Measurements from ENCODE around the gene TCF25. TPM values are rescaled to one million over a fixed set of nuclear protein-coding genes. Genes with fewer than 3 reads are reported as not detected.

Gene TCF25
- total RNA-seq, 4 donors from 2014 or later, result 132 to 197 (median 147) TPM

- 88 to 96% methylated on average over 10 of the region's 11 CpGs for WGBS, 2 donors
- intact Hi-C loops (cut with DNase I; ENCODE audit: low total_unique reads), result no loop called here
- no peak for DNase-seq (ENCODE audit: low spot score in 2 of 2)
- H3K4me3 ChIP-seq (ENCODE audit: low read depth, poor library complexity, severe bottlenecking), result no peak overlapping the region
- no peak for TF ChIP-seq CTCF (IDR thresholded peaks at IDR 0.05)
Observed at GRCh38 chr16:89953671-89954406, 80.4 kb downstream of the TCF25 start.

- WGBS, 2 donors, result 92 to 95% methylated on average over 15 of the region's 15 CpGs
Observed at GRCh38 chr16:89954462-89954861, 81.1 kb downstream of the TCF25 start.

GRCh38 chr16:89955001-89955685 lies 81.8 kb downstream of the TCF25 start:
- WGBS, 2 donors, result 95 to 97% methylated on average over 15 of the region's 15 CpGs
- no peak overlapping the region for H3K4me3 ChIP-seq (ENCODE audit: low read depth, poor library complexity, severe bottlenecking)
- TF ChIP-seq POLR2A (IDR thresholded peaks at IDR 0.05) (no peak), CTCF (IDR thresholded peaks at IDR 0.05) (no peak)
- intact Hi-C loops (cut with DNase I; ENCODE audit: low total_unique reads), result no loop called here
- no peak for DNase-seq (ENCODE audit: low spot score in 2 of 2)

More at GRCh38 chr16:89954462-89954861, 81.1 kb downstream of the TCF25 start:
- DNase-seq (ENCODE audit: low spot score in 2 of 2), result no peak
- TF ChIP-seq POLR2A (IDR thresholded peaks at IDR 0.05) (no peak), CTCF (IDR thresholded peaks at IDR 0.05) (no peak)
- intact Hi-C loops (cut with DNase I; ENCODE audit: low total_unique reads), result no loop called here
- H3K4me3 ChIP-seq (ENCODE audit: low read depth, poor library complexity, severe bottlenecking), result no peak overlapping the region

- H3K4me3 ChIP-seq (ENCODE audit: low read depth, poor library complexity, severe bottlenecking), result no peak overlapping the region
- 91 to 92% methylated on average over 14 to 15 of the region's 15 CpGs for WGBS, 2 donors
- TF ChIP-seq CTCF (IDR thresholded peaks at IDR 0.05), result no peak
- no peak for TF ChIP-seq POLR2A (IDR thresholded peaks at IDR 0.05)
- intact Hi-C loops (cut with DNase I; ENCODE audit: low total_unique reads), result no loop called here
- DNase-seq (ENCODE audit: low spot score in 2 of 2), result no peak
Observed at GRCh38 chr16:89956505-89957215, 83.3 kb downstream of the TCF25 start.

GRCh38 chr16:89957216-89957785 lies 83.9 kb downstream of the TCF25 start:
- no peak for DNase-seq (ENCODE audit: low spot score in 2 of 2)
- TF ChIP-seq POLR2A (IDR thresholded peaks at IDR 0.05) (no peak), CTCF (IDR thresholded peaks at IDR 0.05) (no peak)
- WGBS, 2 donors, result 78 to 90% methylated on average over 23 of the region's 23 CpGs
- no peak overlapping the region for H3K4me3 ChIP-seq (ENCODE audit: low read depth, poor library complexity, severe bottlenecking)
- intact Hi-C loops (cut with DNase I; ENCODE audit: low total_unique reads), result no loop called here
